DOHH2 (cell line): ENCODE data around the gene AFAP1L1.

Source experiments
- H3F3A ChIP-seq: fragments of 200-600 bp; sonication (generic), shearing (Covaris generic); 2 replicates; pipeline ENCODE4 v1.6.0; 2016; ENCODE audit warnings: antibody characterized with exemption, mild to moderate bottlenecking; ENCODE audit not compliant: control insufficient read depth, insufficient read depth
- H3K27ac ChIP-seq: fragments of 200-600 bp; sonication (generic); 2 replicates; pipeline ENCODE4 v1.5.1; 2014; ENCODE audit warnings: low read depth, mild to moderate bottlenecking, low read length, moderate library complexity
- H3K27me3 ChIP-seq: fragments of 200-600 bp; sonication (generic); 2 replicates; pipeline ENCODE4 v1.6.1; 2014; ENCODE audit warnings: mild to moderate bottlenecking, low read length, mixed read lengths; ENCODE audit not compliant: control insufficient read depth
- H3K36me3 ChIP-seq: fragments of 200-600 bp; sonication (generic); 2 replicates; pipeline ENCODE4 v1.6.1; 2014; ENCODE audit warnings: mild to moderate bottlenecking, low read length, moderate library complexity, mixed read lengths; ENCODE audit not compliant: control insufficient read depth
- H3K4me1 ChIP-seq: fragments of 200-600 bp; sonication (generic); 2 replicates; pipeline ENCODE4 v1.6.1; 2014; ENCODE audit warnings: mild to moderate bottlenecking, low read length, mixed read lengths; ENCODE audit not compliant: control insufficient read depth
- H3K4me2 ChIP-seq: fragments of 200-600 bp; sonication (generic); 2 replicates; pipeline ENCODE4 v1.6.0; 2014; ENCODE audit warnings: mild to moderate bottlenecking, low read length, moderate library complexity
- H3K4me3 ChIP-seq: fragments of 200-600 bp; sonication (generic); 2 replicates; pipeline ENCODE4 v1.5.1; 2014; ENCODE audit warnings: mild to moderate bottlenecking, low read length, mixed read lengths
- H3K79me2 ChIP-seq: fragments of 200-600 bp; sonication (generic); 2 replicates; pipeline ENCODE4 v1.6.1; 2014; ENCODE audit warnings: mild to moderate bottlenecking, low read length, mixed read lengths; ENCODE audit not compliant: control insufficient read depth
- H3K9me2 ChIP-seq: fragments of 200-600 bp; sonication (generic); replicated peaks from 2 replicates; pipeline ENCODE4 v1.6.1; 2014; ENCODE audit warnings: mild to moderate bottlenecking, low read length, mixed read lengths; ENCODE audit not compliant: control insufficient read depth
- H3K9me3 ChIP-seq: fragments of 200-600 bp; sonication (generic); 2 replicates; pipeline ENCODE4 v1.6.1; 2014; ENCODE audit warnings: antibody characterized with exemption, low read length, mixed read lengths; ENCODE audit not compliant: control insufficient read depth, insufficient read depth
- H4K20me1 ChIP-seq: fragments of 200-600 bp; sonication (generic); 2 replicates; pipeline ENCODE4 v1.6.0; 2014; ENCODE audit warnings: low read depth, mild to moderate bottlenecking, antibody characterized with exemption, low read length, moderate library complexity; ENCODE audit not compliant: control insufficient read depth, insufficient read depth
- CTCF ChIP-seq: fragments of 200-600 bp; sonication (generic); IDR thresholded peaks from one replicate; pipeline ENCODE4 v1.5.1; 2014; ENCODE audit warnings: antibody characterized with exemption, mild to moderate bottlenecking, low read depth, low read length; ENCODE audit not compliant: poor library complexity, severe bottlenecking
- EZH2phosphoT487 ChIP-seq: fragments of 200-600 bp; sonication (generic); IDR thresholded peaks from 2 replicates; pipeline ENCODE4 v1.6.1; 2017; ENCODE audit warnings: borderline replicate concordance, mild to moderate bottlenecking, antibody characterized with exemption, low read length, moderate library complexity, mixed read lengths

The AFAP1L1 gene

GRCh38 chr5:149273950-149274349, 2.3 kb downstream of the AFAP1L1 start:
- Histone ChIP-seq H3K9me2 (no peaks in the 10 kb centered on the region), H3K79me2 (no peaks in the 10 kb centered on the region), H3F3A (no peaks in the 10 kb centered on the region), H3K4me3 (no peak overlapping the region), H4K20me1 (no peaks in the 10 kb centered on the region), H3K4me1 (no peaks in the 10 kb centered on the region), H3K9me3 (no peaks in the 10 kb centered on the region), H3K27ac (no peak overlapping the region), H3K4me2 (no peak overlapping the region), H3K27me3 (peaks cover 29% of the 10 kb centered on the region), H3K36me3 (no peaks in the 10 kb centered on the region)
- TF ChIP-seq EZH2phosphoT487 = no peak
- TF ChIP-seq CTCF = no peak

- TF ChIP-seq EZH2phosphoT487 (no peak), CTCF (no peak)
- Histone ChIP-seq H3K4me1 (no peaks in the 10 kb centered on the region), H3K27ac (no peak overlapping the region), H3K9me2 (no peaks in the 10 kb centered on the region), H3F3A (no peaks in the 10 kb centered on the region), H3K36me3 (no peaks in the 10 kb centered on the region), H3K4me2 (no peak overlapping the region), H4K20me1 (no peaks in the 10 kb centered on the region), H3K9me3 (no peaks in the 10 kb centered on the region), H3K4me3 (no peak overlapping the region), H3K27me3 (peaks cover 36% of the 10 kb centered on the region), H3K79me2 (no peaks in the 10 kb centered on the region)
These were observed 3.3 kb downstream of the AFAP1L1 start for GRCh38 chr5:149274939-149275338.

- Histone ChIP-seq H3K36me3 (no peaks in the 10 kb centered on the region), H3K9me2 (no peaks in the 10 kb centered on the region), H3K27ac (no peak overlapping the region), H3K79me2 (no peaks in the 10 kb centered on the region), H3K4me3 (no peak overlapping the region), H3F3A (no peaks in the 10 kb centered on the region), H3K4me1 (no peaks in the 10 kb centered on the region), H3K4me2 (no peak overlapping the region), H3K9me3 (no peaks in the 10 kb centered on the region), H3K27me3 (peaks cover 39% of the 10 kb centered on the region), H4K20me1 (no peaks in the 10 kb centered on the region)
- TF ChIP-seq CTCF (no peak), EZH2phosphoT487 (no peak)
These were observed 6.1 kb downstream of the AFAP1L1 start for GRCh38 chr5:149277801-149278200.
